GM18507 (cell line): ENCODE results near the gene CD109.
A peak's percentile ranks its signal among the peaks of the same experiment; 100 is the strongest.
"Not testable (repeated sequence)": the region's sequence is repeated elsewhere in the genome, so short reads cannot be mapped to it uniquely, and the experiment has no call there.

ENCODE experiments used
- DNase-seq: peaks from one replicate; pipeline ENCODE4 v3.0.0; 2011; ENCODE audit warnings: low read depth; ENCODE audit not compliant: insufficient read length; ENCODE audit errors: extremely low spot score
- FAIRE-seq: peaks from 2 replicates; lab custom pipeline; 2011; peaks lifted over from hg19 to GRCh38; lab: Jason Lieb, UNC

Gene CD109

DNA sequence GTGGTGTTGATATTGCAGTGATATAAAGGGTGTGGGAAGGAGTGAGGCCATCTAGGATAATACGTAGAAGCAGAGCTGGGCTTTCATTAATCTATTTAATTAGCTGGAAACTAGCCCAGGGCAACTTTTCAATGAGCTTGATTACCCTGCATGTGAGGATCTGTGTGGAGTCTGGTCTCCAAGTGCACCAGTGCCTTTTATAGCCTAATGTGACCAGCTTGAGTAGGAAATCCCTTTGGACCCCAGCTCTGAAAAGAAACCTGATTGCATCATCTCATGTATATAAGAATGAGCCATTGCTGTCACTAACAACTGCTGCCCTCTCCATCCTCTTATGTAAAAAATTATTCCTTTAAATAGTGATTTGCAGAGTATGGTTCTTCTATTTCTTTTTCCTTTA is 72.6 kb downstream of the CD109 start:
- no peak for DNase-seq
- FAIRE-seq, result no peak

DNA sequence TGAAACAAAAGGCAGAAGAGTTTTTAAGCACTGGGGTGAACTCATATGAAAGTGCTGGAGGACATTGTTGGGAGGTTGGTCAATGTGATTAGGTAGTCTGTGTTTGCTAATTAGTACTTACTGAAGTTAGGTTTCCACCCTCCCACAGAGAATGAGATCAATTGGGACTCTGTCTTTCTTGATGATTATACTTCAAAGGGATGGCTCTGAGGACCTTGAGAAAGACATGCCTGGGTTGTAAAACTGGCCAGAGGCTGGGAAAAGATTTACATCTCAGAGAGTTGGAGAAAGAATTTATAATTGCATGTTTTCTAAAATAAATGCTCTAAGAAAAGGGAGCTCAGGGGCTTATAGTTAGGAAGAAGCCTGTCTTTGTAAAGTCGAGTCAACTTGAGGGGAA is 74.0 kb downstream of the CD109 start:
- FAIRE-seq (no peak), DNase-seq (no peak)

DNA sequence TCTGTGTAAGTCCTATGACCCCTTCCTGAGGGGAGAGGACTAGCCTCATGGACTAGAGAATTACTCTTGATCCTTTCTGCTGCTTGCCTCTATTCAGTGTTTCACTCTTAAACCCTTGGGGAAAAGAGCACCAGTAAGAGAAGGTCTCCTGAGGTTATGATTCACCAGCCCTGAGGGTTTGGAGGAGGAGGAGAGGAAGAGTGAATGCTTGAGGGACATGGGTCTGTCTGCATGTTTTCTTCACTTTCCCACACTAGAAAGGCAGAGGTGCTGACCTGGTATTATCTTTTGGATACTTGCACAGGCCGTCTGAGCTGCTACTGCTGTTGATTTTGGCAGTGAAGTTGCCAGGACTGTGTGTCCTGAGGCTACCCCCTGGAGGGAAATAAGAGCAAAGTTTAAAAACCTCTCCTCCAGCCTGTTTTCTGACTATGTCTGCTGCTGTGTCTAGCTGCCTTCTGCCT is 78.3 kb downstream of the CD109 start:
- FAIRE-seq, result no peak

DNA sequence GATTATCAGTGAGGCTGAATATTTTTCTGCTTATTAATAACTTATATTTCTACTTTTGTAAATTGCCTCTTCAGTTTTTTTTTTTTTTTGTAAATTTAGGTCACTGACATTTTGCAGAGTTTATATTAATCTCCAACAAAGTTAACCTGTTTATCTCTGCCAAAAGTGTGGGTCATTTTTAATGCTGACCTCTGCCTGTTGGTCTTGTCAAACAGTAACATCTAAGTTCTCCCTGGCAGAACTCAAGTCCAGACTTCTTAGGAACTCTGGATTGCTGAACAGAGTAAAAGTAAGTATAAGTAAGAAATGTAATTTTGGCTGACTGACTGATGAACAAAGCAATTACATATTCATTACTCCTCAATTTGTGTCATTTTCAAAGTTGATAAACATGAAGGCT is 83.9 kb downstream of the CD109 start:
- DNase-seq (no peak), FAIRE-seq (no peak)

More for the DNA sequence above, 78.3 kb downstream of the CD109 start:
- no peak for DNase-seq

DNA sequence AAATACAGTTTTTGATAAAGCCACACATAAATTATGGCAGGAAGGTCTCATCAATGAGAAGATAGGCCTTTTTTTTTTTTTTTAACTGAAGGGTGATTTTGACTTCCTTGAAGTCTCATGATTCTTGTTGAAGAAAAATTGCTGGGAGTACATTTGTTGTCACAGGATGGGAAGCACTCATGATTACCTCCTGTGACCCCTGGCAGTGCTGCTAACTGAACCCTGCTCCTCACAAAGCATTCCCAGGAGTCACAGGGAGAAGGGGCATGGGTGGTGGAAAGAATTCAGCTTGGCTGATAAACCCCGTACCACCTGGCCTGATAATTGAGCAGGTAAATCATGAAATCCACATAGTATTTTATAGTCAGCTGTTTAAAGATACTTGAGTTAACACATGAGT is 86.9 kb downstream of the CD109 start:
- no peak for DNase-seq
- FAIRE-seq, result no peak

DNA sequence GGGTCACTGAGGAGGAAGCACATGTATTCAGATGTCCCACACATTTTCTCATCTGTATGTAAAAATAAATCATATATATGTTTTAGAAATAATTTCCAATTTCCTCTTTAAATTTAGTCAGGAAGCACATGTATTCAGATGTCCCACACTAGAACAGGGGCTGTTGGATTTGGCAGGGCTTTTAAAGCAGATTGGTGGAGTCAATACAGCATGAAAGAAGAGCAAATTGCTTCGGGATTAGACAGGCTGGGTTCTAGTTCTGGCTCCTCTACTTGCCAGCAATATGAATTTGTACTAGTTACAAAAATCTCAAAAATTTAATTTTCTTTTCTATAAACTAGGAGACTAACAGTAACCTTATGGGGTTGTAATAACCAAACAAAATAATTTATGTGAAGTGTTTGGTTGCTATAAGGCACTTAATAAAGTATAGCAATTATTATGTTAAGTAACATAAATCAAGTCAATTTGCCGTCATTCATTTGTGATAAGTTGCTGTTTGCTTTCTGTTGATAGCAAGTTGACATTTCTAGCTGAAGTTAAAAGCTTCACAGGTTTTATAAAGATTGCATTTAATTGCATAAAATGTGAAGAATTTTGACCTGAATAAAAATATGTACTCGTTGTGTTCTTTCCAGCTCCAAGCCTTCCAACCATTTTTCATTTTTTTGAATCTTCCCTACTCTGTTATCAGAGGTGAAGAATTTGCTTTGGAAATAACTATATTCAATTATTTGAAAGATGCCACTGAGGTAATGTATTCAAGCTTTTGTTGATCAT is 88.9 kb downstream of the CD109 start:
- DNase-seq (no peak), FAIRE-seq (no peak)

DNA sequence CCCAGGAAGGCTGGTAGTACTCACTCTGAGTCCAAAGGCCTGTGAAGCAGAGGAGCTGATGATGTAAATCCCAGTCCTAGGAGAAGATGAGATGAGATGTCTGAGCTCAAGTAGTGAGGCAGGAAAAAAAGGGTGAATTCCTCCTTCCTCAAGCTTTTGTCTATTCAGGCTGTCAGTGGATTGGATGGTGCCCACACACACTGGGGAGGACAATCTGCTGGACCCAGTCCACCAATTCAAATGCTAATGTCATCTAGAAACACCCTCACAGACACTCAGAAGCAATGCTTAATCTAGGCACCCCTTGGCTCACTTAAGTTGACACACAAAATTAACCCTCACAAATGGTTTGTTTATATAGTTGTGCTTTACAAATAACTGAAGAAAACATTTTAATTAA is 94.6 kb downstream of the CD109 start:
- DNase-seq (no peak), FAIRE-seq (no peak)

DNA sequence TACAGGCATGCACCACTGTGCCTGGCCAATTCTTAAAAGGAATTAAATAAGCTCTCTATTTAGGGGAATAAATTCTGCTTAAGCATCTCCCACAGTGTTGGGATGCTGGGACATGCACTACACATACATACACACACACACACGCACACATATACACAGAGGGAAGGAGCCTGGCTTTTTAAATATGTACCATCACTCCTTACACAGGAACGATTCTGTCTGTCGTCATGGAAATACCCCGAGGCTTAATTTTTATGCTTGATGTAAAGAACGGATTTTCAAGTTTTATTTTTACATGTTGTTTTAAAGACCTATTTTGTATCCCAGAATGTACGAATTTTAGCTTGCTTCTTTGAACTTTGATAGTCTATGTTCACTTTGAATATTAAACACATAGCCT is 95.3 kb downstream of the CD109 start:
- no peak for FAIRE-seq
- no peak for DNase-seq

DNA sequence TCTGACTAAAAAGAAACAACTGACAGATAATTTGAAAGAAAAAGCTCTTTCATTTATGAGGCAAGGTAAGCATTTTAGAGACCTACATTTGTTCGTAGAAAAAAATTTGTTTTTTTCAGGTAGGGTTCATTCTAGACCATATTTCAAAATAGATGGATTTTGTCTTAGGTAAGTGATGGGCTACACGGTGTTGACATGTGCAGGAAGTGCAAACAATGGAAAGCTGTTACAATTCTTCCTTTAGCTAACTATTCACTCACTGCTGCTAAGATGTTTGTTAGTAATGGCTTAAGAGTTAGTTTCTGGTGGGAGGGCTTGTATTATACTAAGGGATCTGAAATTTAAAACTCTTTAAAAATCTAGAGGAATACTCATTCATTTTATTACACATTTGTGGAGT is 96.7 kb downstream of the CD109 start:
- FAIRE-seq (no peak), DNase-seq (no peak)

DNA sequence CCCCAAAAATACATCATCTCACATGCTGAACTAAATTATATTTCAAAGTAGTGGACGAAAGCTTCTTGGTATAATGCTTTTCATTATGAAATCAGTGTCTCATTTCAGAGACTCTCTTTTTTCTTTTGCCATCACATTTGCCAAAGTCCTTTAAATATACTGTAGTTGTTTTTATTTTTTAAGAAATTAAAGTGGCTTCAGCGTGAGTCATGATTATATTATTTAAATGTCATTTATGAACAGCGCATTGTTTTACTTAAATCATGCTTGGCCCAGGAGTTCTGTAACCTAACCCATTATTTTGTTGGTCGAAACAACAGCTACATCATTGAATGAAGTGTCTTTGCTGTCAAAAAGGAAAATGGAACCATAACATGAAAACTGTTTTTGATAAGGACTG is 100.9 kb downstream of the CD109 start:
- DNase-seq, result no peak
- no peak for FAIRE-seq

DNA sequence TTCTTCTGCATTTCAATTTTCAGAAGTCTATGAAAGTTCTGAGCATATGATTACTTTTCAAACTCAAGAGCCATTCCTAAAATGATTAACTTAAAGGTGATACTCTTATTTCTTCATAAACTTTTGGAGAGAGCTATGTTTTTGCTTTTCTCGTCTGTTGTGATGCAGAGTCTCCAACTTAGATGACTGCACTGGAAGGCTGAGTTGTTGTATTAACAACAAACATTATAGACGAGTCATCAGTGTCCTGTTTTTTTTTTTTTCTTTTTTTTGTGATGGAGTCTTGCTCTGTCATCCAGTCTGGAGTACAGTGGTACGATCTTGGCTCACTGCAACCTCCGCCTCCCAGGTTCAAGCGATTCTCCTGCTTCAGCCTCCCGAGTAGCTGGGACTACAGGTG is 101.9 kb downstream of the CD109 start:
- no peak for DNase-seq
- FAIRE-seq, result no peak

DNA sequence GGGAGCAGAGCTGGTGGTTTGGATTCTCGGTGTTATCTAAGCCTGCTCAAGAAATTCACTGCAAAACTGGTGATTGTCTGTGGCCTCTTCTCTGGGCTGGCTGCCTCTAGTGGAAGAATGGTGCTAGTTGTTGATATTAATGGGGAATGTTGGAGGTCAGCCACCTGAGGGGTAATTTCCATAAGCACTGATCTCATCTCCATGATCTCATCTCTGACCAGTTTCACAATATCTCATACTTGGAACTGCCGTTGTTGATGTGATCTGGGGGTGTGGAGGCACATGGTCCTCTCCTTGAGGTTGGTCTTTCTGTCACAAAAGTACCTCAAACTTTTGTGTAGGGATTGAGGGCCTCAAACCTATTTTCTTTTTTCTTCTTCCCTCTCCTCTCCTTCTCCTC is 102.6 kb downstream of the CD109 start:
- FAIRE-seq (peak; percentile 54), DNase-seq (no peak)

DNA sequence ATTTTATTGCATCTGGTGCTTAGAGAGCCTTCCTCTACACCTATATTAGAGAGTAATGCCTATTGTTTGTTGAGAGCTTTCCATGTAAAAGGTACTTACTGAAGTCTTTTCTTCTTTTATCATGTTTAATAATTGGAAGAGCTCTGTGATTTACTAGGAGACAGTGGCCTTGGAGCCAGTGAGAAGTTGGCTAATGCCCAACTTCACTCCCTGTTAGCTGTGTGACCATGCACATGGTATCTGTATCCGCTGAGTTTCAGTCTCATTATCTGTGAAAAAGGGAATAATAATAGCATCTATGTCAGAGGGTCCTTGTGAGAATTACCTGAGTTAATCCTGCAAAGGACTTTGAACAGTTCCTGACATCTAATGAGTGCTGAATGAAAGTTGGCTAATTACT is 105.0 kb downstream of the CD109 start:
- DNase-seq (no peak), FAIRE-seq (no peak)

DNA sequence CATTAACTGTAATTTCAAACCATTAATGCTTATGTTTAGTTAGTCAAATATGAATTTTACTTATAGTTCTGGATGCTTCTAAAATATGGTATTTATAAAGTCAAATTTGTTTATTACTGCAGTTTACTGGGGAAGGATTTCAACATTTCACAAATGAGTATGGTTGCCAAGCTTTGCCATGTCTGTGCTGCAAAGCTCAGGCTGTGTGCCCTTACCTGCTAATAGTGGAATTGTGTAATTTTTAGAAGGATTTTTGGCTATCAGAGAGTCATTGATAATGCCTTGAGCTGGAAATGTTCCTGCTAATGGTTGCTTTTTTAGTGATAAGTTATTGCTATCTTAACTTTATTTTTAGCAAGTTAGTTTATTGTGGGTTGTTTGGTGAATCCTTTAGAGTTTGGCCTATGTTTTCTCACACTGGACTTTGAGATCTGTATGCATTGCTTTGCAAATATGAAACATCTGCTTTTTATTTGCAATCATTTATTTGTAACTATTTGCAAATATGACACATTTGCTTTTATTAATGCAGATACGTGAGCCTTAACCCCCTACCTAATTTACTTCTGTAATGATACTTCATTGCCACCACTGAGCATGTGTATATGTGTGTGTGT is 105.8 kb downstream of the CD109 start:
- no peak for FAIRE-seq
- no peak for DNase-seq

DNA sequence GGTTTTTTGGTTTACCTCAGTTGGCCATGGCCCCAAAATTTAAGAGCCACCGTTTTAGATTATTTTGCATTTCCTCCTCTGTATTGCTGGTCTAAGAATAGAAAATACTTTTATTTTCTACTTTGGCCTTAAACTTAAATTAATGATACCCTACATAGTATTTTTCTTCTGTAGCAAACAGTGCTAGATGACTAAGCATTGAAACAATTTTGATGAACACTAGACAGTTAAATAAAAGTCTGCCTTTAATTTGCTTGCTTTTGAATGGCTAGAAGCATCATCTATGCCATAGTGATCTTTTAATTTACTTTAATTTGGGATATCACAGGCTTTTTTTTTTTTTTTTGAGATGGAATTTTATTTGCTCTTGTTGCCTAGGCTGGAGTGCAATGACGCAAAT is 106.4 kb downstream of the CD109 start:
- FAIRE-seq (no peak), DNase-seq (no peak)

DNA sequence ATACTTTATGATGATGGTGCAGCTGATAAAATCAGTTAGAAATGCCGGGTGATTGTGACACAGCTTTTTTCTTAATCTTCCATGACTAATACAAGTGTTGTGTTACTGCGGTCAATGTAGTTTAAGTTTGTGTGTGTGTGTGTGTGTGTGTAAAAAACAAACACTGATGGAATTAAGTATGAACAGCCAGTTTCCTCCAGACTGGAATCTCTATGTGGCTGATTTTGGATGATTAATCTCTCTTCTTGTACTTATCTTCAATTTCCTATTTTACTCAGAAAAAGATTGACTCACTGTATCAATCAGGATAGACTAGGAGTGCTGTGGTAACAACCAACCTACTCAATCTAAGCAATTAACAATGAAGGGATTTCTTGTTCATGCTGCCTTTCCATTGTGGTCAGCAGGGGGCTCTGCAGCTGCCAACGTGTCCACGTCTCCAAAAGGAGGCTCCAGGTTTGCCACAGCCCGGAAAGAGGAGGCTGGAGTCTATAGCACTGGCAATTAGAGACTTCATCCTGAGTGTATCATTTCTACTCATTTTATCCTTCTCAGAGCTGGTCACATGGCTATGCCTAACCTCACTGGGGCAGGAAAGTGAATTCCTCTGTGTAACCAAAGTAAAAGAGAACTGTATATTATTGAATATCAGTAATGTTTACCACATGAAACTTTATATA is 107.7 kb downstream of the CD109 start:
- no peak for DNase-seq
- FAIRE-seq, result peak; percentile 59

DNA sequence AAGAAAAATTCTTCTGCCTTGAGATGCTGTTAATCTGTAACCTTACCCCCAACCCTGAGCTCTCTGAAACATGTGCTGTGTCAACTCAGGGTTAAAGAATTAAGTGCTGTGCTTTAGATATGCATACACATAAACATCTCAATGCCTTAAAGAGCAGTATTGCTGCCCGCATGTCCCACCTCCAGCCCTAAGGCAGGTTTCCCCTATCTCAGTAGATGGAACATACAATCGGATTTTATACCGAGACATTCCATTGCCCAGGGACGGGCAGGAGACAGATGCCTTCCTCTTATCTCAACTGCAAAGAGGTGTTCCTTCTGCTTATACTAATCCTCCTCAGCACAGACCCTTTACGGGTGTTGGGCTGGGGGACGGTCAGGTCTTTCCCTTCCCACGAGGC is 109.2 kb downstream of the CD109 start:
- DNase-seq, FAIRE-seq: not testable (repeated sequence)

DNA sequence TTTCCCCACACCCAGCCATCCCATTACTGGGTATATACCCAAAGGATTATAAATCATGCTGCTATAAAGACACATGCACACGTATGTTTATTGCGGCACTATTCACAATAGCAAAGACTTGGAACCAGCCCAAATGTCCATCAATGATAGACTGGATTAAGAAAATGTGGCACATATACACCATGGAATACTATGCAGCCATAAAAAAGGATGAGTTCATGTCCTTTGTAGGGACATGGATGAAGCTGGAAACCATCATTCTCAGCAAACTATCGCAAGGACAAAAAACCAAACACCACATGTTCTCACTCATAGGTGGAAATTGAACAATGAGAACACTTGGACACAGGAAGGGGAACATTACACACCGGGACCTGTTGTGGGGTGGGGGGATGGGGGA is 110.0 kb downstream of the CD109 start:
- not testable (repeated sequence) for FAIRE-seq, DNase-seq

DNA sequence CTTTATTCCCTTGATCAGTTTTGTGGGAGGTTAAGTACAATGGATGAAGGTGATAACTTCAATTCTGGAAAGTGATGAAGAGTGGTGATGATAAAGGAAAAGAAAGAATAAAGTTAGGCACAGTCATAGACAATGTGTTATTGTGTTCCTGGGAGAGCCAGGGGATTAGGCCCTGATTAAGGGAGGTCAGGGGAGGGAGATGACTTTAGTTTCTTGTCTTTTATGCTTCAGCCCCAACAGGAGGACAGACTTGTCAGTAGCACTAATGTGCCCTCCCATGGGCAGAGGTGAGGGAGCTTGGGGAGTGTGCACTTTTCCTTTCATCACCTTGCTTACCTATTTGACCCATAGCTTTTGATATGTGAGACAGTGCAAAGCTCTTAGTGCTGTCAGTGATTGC is 115.7 kb downstream of the CD109 start:
- DNase-seq (no peak), FAIRE-seq (no peak)

DNA sequence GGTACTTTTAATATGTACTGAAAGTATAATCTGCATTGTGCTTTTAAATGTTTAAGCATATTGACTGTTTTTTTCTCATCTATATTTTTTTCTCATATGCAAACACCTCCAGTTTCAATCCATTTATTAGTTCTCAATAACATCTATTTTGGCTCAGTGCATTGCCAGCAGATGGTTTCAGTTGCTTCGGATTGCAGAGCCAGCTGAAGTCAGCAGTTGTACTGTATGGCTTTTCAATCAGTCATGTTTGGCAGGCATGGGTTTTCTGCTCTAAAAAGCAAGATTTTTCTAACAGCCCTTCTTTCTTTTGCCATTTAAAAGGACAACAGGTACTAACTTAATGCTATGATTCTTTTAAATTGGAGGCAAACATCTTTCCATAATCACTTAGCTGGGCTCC is 121.2 kb downstream of the CD109 start:
- FAIRE-seq, result no peak
- DNase-seq, result no peak
